ENCODE results near the gene TTC1. TPM values are rescaled to one million over a fixed set of nuclear protein-coding genes. Genes with fewer than 3 reads are reported as not detected.
A peak's percentile ranks its signal among the peaks of the same experiment; 100 is the strongest.

The TTC1 gene
- total RNA-seq, 4 donors from 2014 or later, result 45.4 to 59.4 (median 49.8) TPM

- Histone ChIP-seq H3K4me3 (no peak overlapping the region), H3K27me3 (no peaks in the 10 kb centered on the region), H3K9me3 (no peaks in the 10 kb centered on the region), H3K27ac (replicated peaks in 1 of 4) (no peak overlapping the region), H3K36me3 (peaks cover 0 to 16% (median 8%) of the 10 kb centered on the region in 4 donors), H3K4me1 (peaks cover 14 to 21% (median 18%) of the 10 kb centered on the region in 4 donors)
- WGBS, result 95% methylated on average over 1 of the region's 1 CpG
- no peak for DNase-seq (ENCODE audit: extremely low spot score)
- TF ChIP-seq EP300 (IDR thresholded peaks at IDR 0.05), result no peak
- TF ChIP-seq, protein P1, sequence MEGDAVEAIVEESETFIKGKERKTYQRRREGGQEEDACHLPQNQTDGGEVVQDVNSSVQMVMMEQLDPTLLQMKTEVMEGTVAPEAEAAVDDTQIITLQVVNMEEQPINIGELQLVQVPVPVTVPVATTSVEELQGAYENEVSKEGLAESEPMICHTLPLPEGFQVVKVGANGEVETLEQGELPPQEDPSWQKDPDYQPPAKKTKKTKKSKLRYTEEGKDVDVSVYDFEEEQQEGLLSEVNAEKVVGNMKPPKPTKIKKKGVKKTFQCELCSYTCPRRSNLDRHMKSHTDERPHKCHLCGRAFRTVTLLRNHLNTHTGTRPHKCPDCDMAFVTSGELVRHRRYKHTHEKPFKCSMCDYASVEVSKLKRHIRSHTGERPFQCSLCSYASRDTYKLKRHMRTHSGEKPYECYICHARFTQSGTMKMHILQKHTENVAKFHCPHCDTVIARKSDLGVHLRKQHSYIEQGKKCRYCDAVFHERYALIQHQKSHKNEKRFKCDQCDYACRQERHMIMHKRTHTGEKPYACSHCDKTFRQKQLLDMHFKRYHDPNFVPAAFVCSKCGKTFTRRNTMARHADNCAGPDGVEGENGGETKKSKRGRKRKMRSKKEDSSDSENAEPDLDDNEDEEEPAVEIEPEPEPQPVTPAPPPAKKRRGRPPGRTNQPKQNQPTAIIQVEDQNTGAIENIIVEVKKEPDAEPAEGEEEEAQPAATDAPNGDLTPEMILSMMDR (IDR thresholded peaks at IDR 0.05), result no peak
- no peak for TF ChIP-seq POLR2A (IDR thresholded peaks at IDR 0.05; ENCODE audit: low read depth)
- no peak for TF ChIP-seq POLR2AphosphoS5 (IDR thresholded peaks at IDR 0.05)
- intact Hi-C loops (cut with DNase I), result no loop called here
These were observed 20.1 kb downstream of the TTC1 start for GRCh38 chr5:160029004-160029403.

GRCh38 chr5:160029540-160030139, 20.7 kb downstream of the TTC1 start:
- intact Hi-C loops (cut with DNase I), result no loop called here
- H3K27ac ChIP-seq (replicated peaks in 1 of 4), result peak overlapping the region in 1 of 4 donors; percentile 61
- peaks cover 14 to 20% (median 18%) of the 10 kb centered on the region in 4 donors for H3K4me1 ChIP-seq
- no peaks in the 10 kb centered on the region for H3K9me3 ChIP-seq
- 93% methylated on average over 3 of the region's 3 CpGs for WGBS
- DNase-seq (ENCODE audit: extremely low spot score), result no peak
- peaks cover 0 to 13% (median 5%) of the 10 kb centered on the region in 4 donors for H3K36me3 ChIP-seq
- H3K27me3 ChIP-seq, result no peaks in the 10 kb centered on the region
- no peak overlapping the region for H3K4me3 ChIP-seq
- TF ChIP-seq, protein P1 (IDR thresholded peaks at IDR 0.05), result no peak
- TF ChIP-seq POLR2AphosphoS5 (IDR thresholded peaks at IDR 0.05), result no peak
- TF ChIP-seq POLR2A (IDR thresholded peaks at IDR 0.05; ENCODE audit: low read depth), result no peak
- TF ChIP-seq EP300 (IDR thresholded peaks at IDR 0.05), result no peak

DNA sequence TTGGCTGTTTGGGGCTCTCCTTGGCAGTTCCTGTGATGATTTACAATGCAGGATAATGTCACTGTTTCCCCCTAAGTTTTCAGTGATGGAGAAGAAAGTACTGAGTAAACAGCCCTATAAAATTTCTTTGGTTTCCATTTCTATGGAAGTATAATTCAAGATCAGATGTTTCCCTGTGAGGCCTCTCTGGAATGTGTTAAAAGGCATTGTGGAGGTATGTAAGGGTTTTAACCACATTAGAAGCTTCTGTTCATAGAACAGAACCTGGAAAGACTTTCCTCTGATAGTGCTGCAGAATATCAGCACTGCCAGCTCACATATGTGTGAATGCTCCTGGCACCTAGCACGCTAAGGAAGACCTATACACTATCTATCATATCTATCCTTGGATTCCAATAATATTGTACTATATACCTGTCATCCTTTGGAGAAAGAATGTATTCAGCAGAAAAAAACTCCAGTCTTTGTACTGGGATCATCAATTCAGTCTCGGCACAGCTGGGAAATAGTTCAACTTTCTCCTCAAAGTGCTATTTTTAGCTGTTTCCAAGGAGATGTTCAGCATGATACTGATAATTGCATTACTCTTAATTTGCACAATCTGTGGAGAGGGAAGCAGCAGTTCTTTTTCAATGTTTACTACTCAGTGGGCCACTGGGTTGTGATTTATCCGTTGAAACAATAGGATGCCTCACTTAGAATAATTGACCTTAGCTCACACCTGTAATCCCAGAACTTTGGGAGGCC, 21.9 kb downstream of the TTC1 start:
- Histone ChIP-seq H3K36me3 (peaks cover 0 to 16% (median 9%) of the 10 kb centered on the region in 4 donors), H3K4me1 (peaks cover 14 to 20% (median 18%) of the 10 kb centered on the region in 4 donors), H3K27ac (replicated peaks in 1 of 4) (peak overlapping the region in 3 of 4 donors; percentile 41 to 61 (median 43)), H3K9me3 (no peaks in the 10 kb centered on the region), H3K27me3 (no peaks in the 10 kb centered on the region), H3K4me3 (no peak overlapping the region)
- 29% methylated on average over 3 of the region's 3 CpGs for WGBS
- DNase-seq (ENCODE audit: extremely low spot score), result no peak
- intact Hi-C loops (cut with DNase I), result no loop called here
- TF ChIP-seq POLR2A (IDR thresholded peaks at IDR 0.05; ENCODE audit: low read depth), result no peak
- TF ChIP-seq, protein P1 (IDR thresholded peaks at IDR 0.05), result no peak
- no peak for TF ChIP-seq POLR2AphosphoS5 (IDR thresholded peaks at IDR 0.05)
- no peak for TF ChIP-seq EP300 (IDR thresholded peaks at IDR 0.05)

- Histone ChIP-seq H3K4me1 (peaks cover 14 to 21% (median 20%) of the 10 kb centered on the region in 4 donors), H3K36me3 (peaks cover 20 to 37% (median 25%) of the 10 kb centered on the region in 4 donors), H3K27me3 (no peaks in the 10 kb centered on the region), H3K4me3 (no peak overlapping the region), H3K27ac (replicated peaks in 1 of 4) (no peak overlapping the region), H3K9me3 (no peaks in the 10 kb centered on the region)
- intact Hi-C loops (cut with DNase I), result no loop called here
- 92% methylated on average over 4 of the region's 4 CpGs for WGBS
- no peak for TF ChIP-seq POLR2AphosphoS5 (IDR thresholded peaks at IDR 0.05)
- TF ChIP-seq, protein P1 (IDR thresholded peaks at IDR 0.05), result no peak
- no peak for TF ChIP-seq POLR2A (IDR thresholded peaks at IDR 0.05; ENCODE audit: low read depth)
- TF ChIP-seq EP300 (IDR thresholded peaks at IDR 0.05), result no peak
- DNase-seq (ENCODE audit: extremely low spot score), result no peak
These were observed 24.8 kb downstream of the TTC1 start for GRCh38 chr5:160033546-160034252.

All from esophagus muscularis mucosa (tissue), 4 donors.